Thyroid gland (tissue), 4 donors: ENCODE data around the gene ASCC1. TPM values are rescaled to one million over a fixed set of nuclear protein-coding genes. Genes with fewer than 3 reads are reported as not detected.
A peak's percentile ranks its signal among the peaks of the same experiment; 100 is the strongest.

Experiments
- DNase-seq, 2 donors: peaks; one replicate each; pipeline ENCODE4 v3.0.0-alpha.2; 2019
- H3K27ac ChIP-seq, 3 donors: fragments of 200-600 bp; sonication (generic); 1 replicate in 2 of 3; 2 replicates in 1 of 3; pipeline ENCODE4 v1.5.1; 2016 to 2019; ENCODE audit warnings: mild to moderate bottlenecking in 1 of 3, moderate library complexity in 1 of 3
- H3K27me3 ChIP-seq: fragments of 200-600 bp; sonication (generic); one replicate; pipeline ENCODE4 v1.5.1; 2019
- H3K36me3 ChIP-seq, 2 donors: fragments of 200-600 bp; sonication (generic); one replicate each; pipeline ENCODE4 v1.5.1; 2016 to 2019
- H3K4me1 ChIP-seq, 2 donors: fragments of 200-600 bp; sonication (generic); one replicate each; pipeline ENCODE4 v1.5.1; 2017 to 2019
- H3K4me3 ChIP-seq, 3 donors: fragments of 200-600 bp; sonication (generic); replicated peaks in 1 of 3; 1 replicate in 2 of 3; 2 replicates in 1 of 3; pipeline ENCODE4 v1.5.1; 2016; ENCODE audit warnings: mild to moderate bottlenecking in 1 of 3
- H3K9me3 ChIP-seq: fragments of 200-600 bp; sonication (generic); one replicate; pipeline ENCODE4 v1.5.1; 2017
- CTCF ChIP-seq, 6 experiments: fragments of 200-600 bp in 3 of 6; fragments of 450-650 bp in 3 of 6; sonication (generic) in 3 of 6; IDR thresholded peaks; one replicate each; pipeline ENCODE4 v1.5.1; 2016 to 2019; ENCODE audit warnings: antibody characterized with exemption in 6 of 6, mild to moderate bottlenecking in 2 of 6, inconsistent platforms in 1 of 6, moderate library complexity in 1 of 6
- POLR2A ChIP-seq, 2 donors: fragments of 450-650 bp; IDR thresholded peaks; one replicate each; pipeline ENCODE4 v1.6.1; 2017; ENCODE audit warnings: antibody characterized with exemption in 2 of 2, mild to moderate bottlenecking in 2 of 2, moderate library complexity in 1 of 2
- WGBS, 2 donors: methylation state at CpG; one replicate each; pipeline ENCODE4 v1.1.5; 2017; 5-methylcytosine and 5-hydroxymethylcytosine counted together
- intact Hi-C: fragments of 100-400 bp; cut with DNase I; formaldehyde crosslinking; loops from one replicate; pipeline ENCODE4 v1.15.1; 2023
- total RNA-seq, 4 donors: library from RNA; depleted of rRNA; stranded (reverse); fragments of >200 nt; gene quantifications; one replicate each; pipeline ENCODE4 v1.2.3, GENCODE V29; 2016

ASCC1 gene
- total RNA-seq, 4 donors from 2014 or later: 26.7 to 30.3 (median 28.1) TPM

DNA sequence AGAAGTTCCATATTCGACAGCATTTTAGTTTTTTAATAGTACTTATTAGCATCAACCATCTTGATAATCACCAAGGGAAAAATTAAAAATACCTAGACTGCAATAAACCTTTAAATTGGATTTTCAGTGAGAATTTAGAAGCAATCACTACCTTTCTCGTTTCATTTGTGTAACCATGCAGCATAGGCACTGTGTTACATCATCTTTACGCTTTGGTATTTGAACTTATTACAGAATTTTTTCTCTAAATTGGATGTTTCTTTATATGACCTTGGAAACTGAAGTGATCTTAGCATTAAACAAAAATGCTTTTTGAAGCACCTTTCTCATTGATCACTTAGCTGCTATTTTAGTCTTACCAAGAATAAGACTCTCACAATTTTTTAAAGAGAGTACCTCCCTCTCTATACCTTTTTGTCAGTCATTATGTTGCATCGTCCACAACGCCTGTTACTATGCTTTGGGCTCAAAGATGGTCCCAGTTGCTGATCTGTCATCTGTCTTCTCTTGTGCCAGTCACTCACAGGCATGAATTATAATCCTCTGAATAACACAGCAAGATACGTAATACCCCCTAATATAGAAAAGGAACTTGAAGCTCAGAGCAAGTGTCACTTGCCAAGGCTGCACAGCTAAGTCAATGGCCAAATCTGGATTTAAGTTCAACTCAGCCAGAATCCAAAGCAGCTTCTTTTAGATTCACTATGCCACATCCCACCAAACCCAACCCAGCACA lies 19.6 kb upstream of the ASCC1 start:
- no peak overlapping the region for H3K27ac ChIP-seq
- intact Hi-C loops: no loop called here

DNA sequence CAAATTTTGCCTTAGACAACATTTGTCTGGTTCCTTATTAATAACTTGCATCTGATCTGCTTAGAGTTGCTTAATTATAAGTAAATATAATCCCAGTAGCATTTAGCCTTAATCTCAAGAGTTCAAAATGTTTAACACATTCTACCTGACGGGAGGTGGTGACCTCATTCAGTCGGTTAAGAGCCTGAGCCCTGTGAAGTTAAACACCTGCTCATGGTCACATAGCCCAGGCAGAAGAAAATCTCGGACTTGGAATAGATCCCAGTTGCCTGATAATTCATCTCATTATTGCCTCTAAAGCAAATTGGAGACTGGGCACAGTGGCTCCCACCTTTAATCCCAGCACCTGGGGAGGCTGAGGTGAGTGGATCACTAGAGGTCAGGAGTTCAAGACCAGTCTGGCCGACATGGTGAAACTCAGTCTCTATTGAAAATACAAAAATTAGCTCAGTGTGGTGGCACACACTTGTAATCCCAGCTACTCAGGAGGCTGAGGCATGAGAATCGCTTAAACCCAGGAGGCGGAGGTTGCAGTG lies 18.6 kb upstream of the ASCC1 start:
- Histone ChIP-seq H3K9me3 (no peaks in the 10 kb centered on the region), H3K27me3 (no peaks in the 10 kb centered on the region), H3K4me1 (peaks cover 0 to 10% of the 10 kb centered on the region in 2 donors), H3K27ac (no peak overlapping the region), H3K4me3 (no peak overlapping the region), H3K36me3 (peaks cover 36 to 45% of the 10 kb centered on the region in 2 donors)
- no peak for DNase-seq
- TF ChIP-seq POLR2A (IDR thresholded peaks at IDR 0.05) (no peak), CTCF (IDR thresholded peaks at IDR 0.05) (no peak)
- intact Hi-C loops: no loop called here
- 90 to 95% methylated on average over 5 to 6 of the region's 6 CpGs for WGBS, 2 donors

More for the DNA sequence above, 19.6 kb upstream of the ASCC1 start:
- Histone ChIP-seq H3K4me3 (no peak overlapping the region), H3K9me3 (no peaks in the 10 kb centered on the region), H3K36me3 (peaks cover 36 to 42% of the 10 kb centered on the region in 2 donors), H3K4me1 (no peaks in the 10 kb centered on the region), H3K27me3 (no peaks in the 10 kb centered on the region)
- no peak for DNase-seq
- no peak for TF ChIP-seq POLR2A (IDR thresholded peaks at IDR 0.05)
- TF ChIP-seq CTCF (IDR thresholded peaks at IDR 0.05): no peak
- WGBS, 2 donors: 88 to 94% methylated on average over 6 of the region's 6 CpGs

GRCh38 chr10:72233621-72234020 lies 17.5 kb upstream of the ASCC1 start:
- Histone ChIP-seq H3K27ac (no peak overlapping the region), H3K9me3 (no peaks in the 10 kb centered on the region), H3K36me3 (peaks cover 36 to 45% of the 10 kb centered on the region in 2 donors), H3K4me3 (no peak overlapping the region), H3K27me3 (no peaks in the 10 kb centered on the region), H3K4me1 (peaks cover 4 to 15% of the 10 kb centered on the region in 2 donors)
- TF ChIP-seq POLR2A (IDR thresholded peaks at IDR 0.05): no peak
- no peak for TF ChIP-seq CTCF (IDR thresholded peaks at IDR 0.05)
- intact Hi-C loops: no loop called here
- no peak for DNase-seq

DNA sequence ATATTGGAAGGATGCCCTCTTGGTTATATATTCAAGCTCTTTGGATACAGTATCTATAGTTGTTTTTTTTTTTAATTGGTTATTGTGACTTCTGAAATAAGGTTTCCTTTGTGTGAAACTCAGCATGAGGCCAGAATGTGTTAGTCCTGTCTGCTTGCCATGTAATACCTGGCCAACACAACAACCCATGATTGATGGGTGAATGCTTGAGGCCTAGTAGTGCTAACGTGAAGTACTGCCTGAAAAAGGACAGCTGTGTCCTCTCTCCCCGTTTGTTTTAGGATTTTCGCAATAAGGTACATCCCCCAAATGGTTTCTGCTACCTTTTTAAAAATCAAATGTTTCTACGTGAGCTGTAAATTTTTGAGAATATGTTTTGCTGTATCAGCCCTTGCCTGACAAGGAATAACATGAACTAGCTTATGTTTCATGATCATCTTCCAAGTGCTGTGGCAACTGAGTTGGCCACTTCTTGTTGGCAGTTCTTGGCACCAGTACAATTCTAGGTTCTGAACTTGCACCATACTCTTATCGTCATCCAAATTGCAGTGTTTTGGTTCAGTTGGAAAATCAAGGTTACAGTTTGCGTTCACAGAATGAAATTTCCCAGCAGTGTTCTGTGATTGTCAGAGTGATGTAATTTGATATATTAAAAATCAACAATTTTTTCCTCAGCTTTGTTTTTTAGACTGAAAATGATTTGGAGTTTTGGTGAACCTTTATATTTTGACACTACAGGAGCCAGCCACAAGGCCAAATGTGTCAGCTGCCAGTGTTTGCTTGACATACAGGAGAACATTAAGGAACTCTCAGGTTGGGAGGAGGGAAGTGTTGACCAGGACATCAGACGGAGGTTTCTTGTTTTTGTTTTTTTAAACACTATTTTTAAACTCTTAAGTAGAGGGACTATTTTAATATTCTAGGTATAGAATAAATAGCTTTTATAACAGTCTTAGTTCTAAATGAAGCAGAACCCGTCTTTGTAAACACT lies 13.5 kb upstream of the ASCC1 start:
- Histone ChIP-seq H3K27me3 (no peaks in the 10 kb centered on the region), H3K4me3 (no peak overlapping the region), H3K4me1 (peaks cover 7 to 15% of the 10 kb centered on the region in 2 donors), H3K27ac (peak overlapping the region in 2 of 3 donors; percentile 54), H3K9me3 (no peaks in the 10 kb centered on the region), H3K36me3 (peaks cover 28 to 38% of the 10 kb centered on the region in 2 donors)
- DNase-seq: no peak
- TF ChIP-seq POLR2A (IDR thresholded peaks at IDR 0.05): no peak
- no peak for TF ChIP-seq CTCF (IDR thresholded peaks at IDR 0.05)
- WGBS, 2 donors: 76 to 78% methylated on average over 8 of the region's 8 CpGs
- intact Hi-C loops: loop anchor here (10.0 kb wide), 1 partner anchor 275 kb away; no protein-coding TSS in a partner anchor
